Neuron (in vitro differentiated cells): ENCODE measurements around the gene SLAIN2.

ENCODE experiments used
- H2AFZ ChIP-seq: one replicate; pipeline ENCODE4 v1.6.1; 2013; ENCODE audit warnings: low read depth, mild to moderate bottlenecking, inconsistent platforms, low read length, moderate library complexity
- H3K27me3 ChIP-seq: one replicate; pipeline ENCODE4 v1.6.1; 2013; ENCODE audit warnings: low read length; ENCODE audit not compliant: insufficient read depth
- H3K36me3 ChIP-seq: one replicate; pipeline ENCODE4 v1.6.1; 2013; ENCODE audit warnings: low read length; ENCODE audit not compliant: insufficient read depth
- H3K4me1 ChIP-seq: one replicate; pipeline ENCODE4 v1.6.1; 2013; ENCODE audit warnings: low read length; ENCODE audit not compliant: insufficient read depth
- H3K4me3 ChIP-seq: 2 replicates; pipeline ENCODE4 v1.5.1; 2013; ENCODE audit warnings: mild to moderate bottlenecking, low read length, moderate library complexity
- H3K9me3 ChIP-seq: one replicate; pipeline ENCODE4 v1.6.1; 2013; ENCODE audit warnings: low read length

SLAIN2 gene

GRCh38 chr4:48400416-48400815 is 59.1 kb downstream of the SLAIN2 start:
- H2AFZ ChIP-seq: no peak overlapping the region
- peaks cover 8% of the 10 kb centered on the region for H3K9me3 ChIP-seq
- H3K4me3 ChIP-seq: no peak overlapping the region
- no peaks in the 10 kb centered on the region for H3K4me1 ChIP-seq
- H3K27me3 ChIP-seq: no peaks in the 10 kb centered on the region
- H3K36me3 ChIP-seq: peaks cover 17% of the 10 kb centered on the region

GRCh38 chr4:48403358-48403757 is 62.0 kb downstream of the SLAIN2 start:
- H3K4me1 ChIP-seq: no peaks in the 10 kb centered on the region
- H3K36me3 ChIP-seq: peaks cover 3% of the 10 kb centered on the region
- H2AFZ ChIP-seq: no peak overlapping the region
- H3K9me3 ChIP-seq: peaks cover 2% of the 10 kb centered on the region
- no peaks in the 10 kb centered on the region for H3K27me3 ChIP-seq
- no peak overlapping the region for H3K4me3 ChIP-seq

GRCh38 chr4:48403779-48404178 is 62.5 kb downstream of the SLAIN2 start:
- Histone ChIP-seq H3K4me1 (no peaks in the 10 kb centered on the region), H2AFZ (no peak overlapping the region), H3K36me3 (peaks cover 3% of the 10 kb centered on the region), H3K9me3 (peaks cover 2% of the 10 kb centered on the region), H3K4me3 (no peak overlapping the region), H3K27me3 (no peaks in the 10 kb centered on the region)

GRCh38 chr4:48405924-48406323 is 64.6 kb downstream of the SLAIN2 start:
- Histone ChIP-seq H3K4me1 (no peaks in the 10 kb centered on the region), H2AFZ (no peak overlapping the region), H3K4me3 (no peak overlapping the region), H3K27me3 (no peaks in the 10 kb centered on the region), H3K9me3 (peaks cover 2% of the 10 kb centered on the region), H3K36me3 (peaks cover 13% of the 10 kb centered on the region)

- Histone ChIP-seq H3K36me3 (peaks cover 25% of the 10 kb centered on the region), H3K4me3 (no peak overlapping the region), H3K9me3 (peaks cover 2% of the 10 kb centered on the region), H3K27me3 (no peaks in the 10 kb centered on the region), H3K4me1 (no peaks in the 10 kb centered on the region), H2AFZ (no peak overlapping the region)
Measured at GRCh38 chr4:48409203-48409602, 67.9 kb downstream of the SLAIN2 start.

GRCh38 chr4:48410812-48411211 is 69.5 kb downstream of the SLAIN2 start:
- H3K4me1 ChIP-seq: no peaks in the 10 kb centered on the region
- H2AFZ ChIP-seq: no peak overlapping the region
- no peak overlapping the region for H3K4me3 ChIP-seq
- no peaks in the 10 kb centered on the region for H3K27me3 ChIP-seq
- peaks cover 2% of the 10 kb centered on the region for H3K9me3 ChIP-seq
- H3K36me3 ChIP-seq: peaks cover 25% of the 10 kb centered on the region

GRCh38 chr4:48420144-48420543 is 78.8 kb downstream of the SLAIN2 start:
- Histone ChIP-seq H2AFZ (no peak overlapping the region), H3K9me3 (peaks cover 4% of the 10 kb centered on the region), H3K27me3 (no peaks in the 10 kb centered on the region), H3K36me3 (peaks cover 28% of the 10 kb centered on the region), H3K4me1 (peaks cover 1% of the 10 kb centered on the region), H3K4me3 (no peak overlapping the region)

- Histone ChIP-seq H3K36me3 (peaks cover 31% of the 10 kb centered on the region), H3K4me3 (no peak overlapping the region), H2AFZ (no peak overlapping the region), H3K4me1 (peaks cover 1% of the 10 kb centered on the region), H3K9me3 (peaks cover 4% of the 10 kb centered on the region), H3K27me3 (no peaks in the 10 kb centered on the region)
Measured at GRCh38 chr4:48421101-48421500, 79.8 kb downstream of the SLAIN2 start.

- Histone ChIP-seq H3K27me3 (no peaks in the 10 kb centered on the region), H3K4me1 (peaks cover 5% of the 10 kb centered on the region), H3K9me3 (no peaks in the 10 kb centered on the region), H3K4me3 (no peak overlapping the region), H2AFZ (no peak overlapping the region), H3K36me3 (peaks cover 8% of the 10 kb centered on the region)
Measured at GRCh38 chr4:48428926-48429325, 87.6 kb downstream of the SLAIN2 start.

- H3K4me1 ChIP-seq: peaks cover 5% of the 10 kb centered on the region
- H3K36me3 ChIP-seq: peaks cover 8% of the 10 kb centered on the region
- no peak overlapping the region for H3K4me3 ChIP-seq
- H3K9me3 ChIP-seq: no peaks in the 10 kb centered on the region
- no peak overlapping the region for H2AFZ ChIP-seq
- H3K27me3 ChIP-seq: no peaks in the 10 kb centered on the region
Measured at GRCh38 chr4:48429709-48430474, 88.6 kb downstream of the SLAIN2 start.

GRCh38 chr4:48431401-48431800 is 90.1 kb downstream of the SLAIN2 start:
- no peak overlapping the region for H2AFZ ChIP-seq
- no peak overlapping the region for H3K4me3 ChIP-seq
- H3K27me3 ChIP-seq: no peaks in the 10 kb centered on the region
- H3K9me3 ChIP-seq: no peaks in the 10 kb centered on the region
- H3K36me3 ChIP-seq: peaks cover 4% of the 10 kb centered on the region
- H3K4me1 ChIP-seq: peaks cover 5% of the 10 kb centered on the region

- H3K4me1 ChIP-seq: peaks cover 5% of the 10 kb centered on the region
- peaks cover 4% of the 10 kb centered on the region for H3K36me3 ChIP-seq
- H2AFZ ChIP-seq: no peak overlapping the region
- H3K27me3 ChIP-seq: no peaks in the 10 kb centered on the region
- no peaks in the 10 kb centered on the region for H3K9me3 ChIP-seq
- H3K4me3 ChIP-seq: no peak overlapping the region
Measured at GRCh38 chr4:48432017-48432416, 90.7 kb downstream of the SLAIN2 start.

- Histone ChIP-seq H3K4me1 (no peaks in the 10 kb centered on the region), H3K27me3 (no peaks in the 10 kb centered on the region), H3K9me3 (no peaks in the 10 kb centered on the region), H3K36me3 (no peaks in the 10 kb centered on the region), H3K4me3 (no peak overlapping the region), H2AFZ (no peak overlapping the region)
Measured at GRCh38 chr4:48436318-48436717, 95.0 kb downstream of the SLAIN2 start.

GRCh38 chr4:48439988-48440387 is 98.7 kb downstream of the SLAIN2 start:
- no peak overlapping the region for H3K4me3 ChIP-seq
- no peaks in the 10 kb centered on the region for H3K36me3 ChIP-seq
- H3K4me1 ChIP-seq: no peaks in the 10 kb centered on the region
- H3K27me3 ChIP-seq: no peaks in the 10 kb centered on the region
- no peak overlapping the region for H2AFZ ChIP-seq
- no peaks in the 10 kb centered on the region for H3K9me3 ChIP-seq
